A549 (cell line): Measurements from ENCODE around the gene TRAF7.

Source experiments
- CHD4 ChIP-seq: fragments of 200-600 bp; sonication (generic); IDR thresholded peaks from 2 replicates; pipeline ENCODE4 v1.6.1; 2016; ENCODE audit warnings: antibody characterized with exemption, mild to moderate bottlenecking, borderline replicate concordance
- SMC3 ChIP-seq: fragments of >200 bp; sonication (Bioruptor Twin); formaldehyde crosslinking; IDR thresholded peaks from 3 replicates; pipeline ENCODE4 v1.6.1; 2018; ENCODE audit warnings: inconsistent platforms

DNA sequence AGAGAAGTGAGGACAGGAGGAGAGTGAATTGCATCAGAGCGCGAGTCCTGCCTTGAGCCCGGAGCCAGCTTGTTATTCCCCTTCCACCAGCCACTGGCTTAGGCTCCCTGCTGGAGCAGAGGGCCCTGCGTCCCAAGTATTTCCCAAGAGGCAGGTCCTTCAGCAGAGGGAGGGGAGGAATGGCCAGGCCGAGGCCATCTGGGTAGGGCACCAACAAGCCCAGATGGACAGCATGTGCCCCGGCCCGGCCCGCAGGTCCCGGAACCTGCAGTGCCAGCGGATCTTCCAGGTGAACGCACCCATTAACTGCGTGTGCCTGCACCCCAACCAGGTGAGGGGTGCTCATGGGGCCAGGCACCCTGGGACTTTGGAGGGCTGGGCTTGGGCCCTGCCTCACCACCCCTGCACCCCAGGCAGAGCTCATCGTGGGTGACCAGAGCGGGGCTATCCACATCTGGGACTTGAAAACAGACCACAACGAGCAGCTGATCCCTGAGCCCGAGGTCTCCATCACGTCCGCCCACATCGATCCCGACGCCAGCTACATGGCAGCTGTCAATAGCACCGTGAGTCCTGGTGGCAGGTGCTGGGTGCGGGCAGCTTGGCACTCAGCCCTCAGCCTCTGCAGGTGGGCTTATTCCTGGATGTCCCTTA, 51.3 kb downstream of the TRAF7 start:
- TF ChIP-seq SMC3 = no peak
- TF ChIP-seq CHD4 = no peak
